HEK293T (cell line): ENCODE data around the gene RHOB.
"Not testable (repeated sequence)": the region's sequence is repeated elsewhere in the genome, so short reads cannot be mapped to it uniquely, and the experiment has no call there.

Experiments
- CTCF ChIA-PET: fragments of 350-600 bp; formaldehyde crosslinking; extraction: SDS; loops from one replicate; lab custom pipeline; 2021; ENCODE audit warnings: antibody characterized with exemption, inconsistent platforms; lab: Yijun Ruan, JAX
- POLR2A ChIA-PET: fragments of 350-600 bp; formaldehyde crosslinking; extraction: SDS; loops from one replicate; lab custom pipeline; 2020; ENCODE audit warnings: antibody characterized with exemption, inconsistent platforms; lab: Yijun Ruan, JAX
- DNase-seq: peaks from one replicate; pipeline ENCODE4 v3.0.0; 2012; ENCODE audit warnings: mixed read lengths; ENCODE audit errors: extremely low spot score
- ARNT ChIP-seq: fragments of 450-650 bp; IDR thresholded peaks from 2 replicates; pipeline ENCODE4 v1.6.1; 2017; ENCODE audit warnings: mild to moderate bottlenecking
- BHLHE40 ChIP-seq: fragments of 450-650 bp; IDR thresholded peaks from 2 replicates; pipeline ENCODE4 v1.6.1; 2016; ENCODE audit warnings: mild to moderate bottlenecking, moderate library complexity, borderline replicate concordance
- CTBP1 ChIP-seq: fragments of 450-650 bp; IDR thresholded peaks from 2 replicates; pipeline ENCODE4 v1.6.1; 2016; ENCODE audit warnings: borderline replicate concordance
- ELF4 ChIP-seq: fragments of 450-650 bp; IDR thresholded peaks from 2 replicates; pipeline ENCODE4 v1.6.1; 2017; ENCODE audit warnings: antibody characterized with exemption
- FOXA1 ChIP-seq: fragments of 450-650 bp; IDR thresholded peaks from 2 replicates; pipeline ENCODE4 v1.6.1; 2016; ENCODE audit warnings: mild to moderate bottlenecking
- FOXK2 ChIP-seq: fragments of 450-650 bp; IDR thresholded peaks from 2 replicates; pipeline ENCODE4 v1.6.1; 2016; ENCODE audit warnings: mild to moderate bottlenecking
- FOXM1 ChIP-seq: fragments of 450-650 bp; IDR thresholded peaks from 2 replicates; pipeline ENCODE4 v1.6.1; 2017; ENCODE audit warnings: mild to moderate bottlenecking, borderline replicate concordance
- HDGF ChIP-seq: fragments of 450-650 bp; IDR thresholded peaks from 2 replicates; pipeline ENCODE4 v1.6.1; 2017; ENCODE audit warnings: antibody characterized with exemption, borderline replicate concordance
- L3MBTL2 ChIP-seq: fragments of 450-650 bp; conservative IDR thresholded peaks from 2 replicates; pipeline ENCODE4 v1.6.1; 2016; ENCODE audit warnings: mild to moderate bottlenecking
- LEF1 ChIP-seq: fragments of 450-650 bp; IDR thresholded peaks from 2 replicates; pipeline ENCODE4 v1.6.1; 2017; ENCODE audit warnings: mild to moderate bottlenecking, borderline replicate concordance
- NFRKB ChIP-seq: fragments of 450-650 bp; IDR thresholded peaks from 2 replicates; pipeline ENCODE4 v1.6.1; 2016; ENCODE audit warnings: mild to moderate bottlenecking, moderate library complexity
- SP1 ChIP-seq: fragments of 450-650 bp; IDR thresholded peaks from 2 replicates; pipeline ENCODE4 v1.6.1; 2017
- SUZ12 ChIP-seq: fragments of 450-650 bp; IDR thresholded peaks from 2 replicates; pipeline ENCODE4 v1.6.1; 2016; ENCODE audit warnings: mild to moderate bottlenecking
- TARDBP ChIP-seq: fragments of 450-650 bp; IDR thresholded peaks from 2 replicates; pipeline ENCODE4 v1.6.1; 2016
- ZNF384 ChIP-seq: fragments of 450-650 bp; IDR thresholded peaks from 2 replicates; pipeline ENCODE4 v1.6.1; 2016
- TF ChIP-seq, protein P1 (sequence below): fragments of 450-650 bp; IDR thresholded peaks from 2 replicates; pipeline ENCODE4 v1.6.1; 2016

The RHOB gene

DNA sequence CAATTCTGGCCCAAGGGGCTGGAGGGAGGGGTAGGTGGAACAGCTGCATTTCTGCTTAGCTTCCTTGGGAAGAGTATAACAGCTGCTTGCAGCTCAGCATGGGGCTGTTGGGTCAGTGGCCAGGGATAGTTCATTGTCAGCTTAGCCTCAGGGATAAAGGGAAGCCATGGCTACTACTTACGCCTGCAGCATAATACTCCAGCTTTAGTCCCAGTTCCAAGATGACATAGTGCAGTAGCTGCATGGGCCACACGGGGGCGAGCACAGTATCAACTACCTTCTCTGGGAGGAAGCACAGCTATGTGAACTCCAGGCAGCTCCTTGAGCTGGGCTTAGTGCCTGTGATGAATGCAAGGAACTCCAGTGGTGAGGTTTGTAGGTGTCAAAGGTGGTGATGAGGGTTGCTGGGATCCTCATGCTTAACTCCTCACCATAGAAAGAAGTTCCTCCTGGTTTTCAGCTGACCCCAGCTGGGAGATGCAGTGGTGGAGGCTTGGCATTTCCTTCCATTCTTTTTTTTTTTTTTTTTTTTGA lies 35.4 kb upstream of the RHOB start:
- TF ChIP-seq ZNF384 (peak; percentile 75), HDGF (no peak)
- ChIA-PET POLR2A (interaction anchor here (1.5 to 2.4 kb wide), 2 partner anchors 36 to 38 kb away, joined by 7 to 14 read pairs; partner anchors contain the start of gene RHOB), CTCF (interaction anchor here (0.6 to 3.1 kb wide), 21 partner anchors 9 to 397 kb away, joined by 3 to 28 read pairs (median 4); no protein-coding TSS in a partner anchor)
- DNase-seq, result peak; percentile 78

DNA sequence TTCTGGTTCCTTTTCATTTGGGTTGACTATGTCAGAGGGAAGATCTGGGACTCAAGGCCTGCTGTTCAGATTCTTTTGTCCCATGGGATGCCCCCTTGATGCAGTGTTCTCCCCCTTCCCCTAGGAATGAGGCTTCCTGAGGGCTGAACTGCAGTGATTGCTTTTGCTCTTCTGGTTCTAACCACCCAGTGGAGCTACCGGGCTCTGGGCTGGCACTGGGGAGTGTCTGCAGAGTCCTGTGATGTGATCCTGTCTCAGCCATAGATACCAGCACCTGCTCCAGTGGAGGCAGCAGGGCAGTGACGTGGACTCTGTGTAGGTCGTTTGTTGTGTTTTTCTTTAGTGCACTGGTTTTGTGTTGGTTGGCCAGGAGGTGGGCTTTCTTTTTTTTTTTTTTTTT lies 32.1 kb upstream of the RHOB start:
- ChIA-PET POLR2A (interaction anchor here (1.3 kb wide), 1 partner anchor 32 kb away, joined by 6 read pairs; the partner anchor contains the start of gene RHOB), CTCF (interaction anchor here (0.6 to 1.2 kb wide), 3 partner anchors 22 to 247 kb away, joined by 3 to 4 read pairs (median 3); no protein-coding TSS in a partner anchor)
- TF ChIP-seq SUZ12, result no peak
- no peak for TF ChIP-seq BHLHE40
- TF ChIP-seq LEF1, result no peak
- TF ChIP-seq FOXA1, result no peak
- no peak for TF ChIP-seq HDGF
- TF ChIP-seq FOXK2, result no peak
- no peak for TF ChIP-seq TARDBP
- TF ChIP-seq L3MBTL2, result no peak
- TF ChIP-seq ARNT, result no peak
- TF ChIP-seq NFRKB, result no peak
- no peak for DNase-seq

- no peak for DNase-seq
- TF ChIP-seq LEF1, result no peak
- no peak for TF ChIP-seq ELF4
- TF ChIP-seq CTBP1, result no peak
- TF ChIP-seq ZNF384, result no peak
- TF ChIP-seq ARNT, result no peak
- TF ChIP-seq L3MBTL2, result no peak
- no peak for TF ChIP-seq BHLHE40
- TF ChIP-seq, protein P1, sequence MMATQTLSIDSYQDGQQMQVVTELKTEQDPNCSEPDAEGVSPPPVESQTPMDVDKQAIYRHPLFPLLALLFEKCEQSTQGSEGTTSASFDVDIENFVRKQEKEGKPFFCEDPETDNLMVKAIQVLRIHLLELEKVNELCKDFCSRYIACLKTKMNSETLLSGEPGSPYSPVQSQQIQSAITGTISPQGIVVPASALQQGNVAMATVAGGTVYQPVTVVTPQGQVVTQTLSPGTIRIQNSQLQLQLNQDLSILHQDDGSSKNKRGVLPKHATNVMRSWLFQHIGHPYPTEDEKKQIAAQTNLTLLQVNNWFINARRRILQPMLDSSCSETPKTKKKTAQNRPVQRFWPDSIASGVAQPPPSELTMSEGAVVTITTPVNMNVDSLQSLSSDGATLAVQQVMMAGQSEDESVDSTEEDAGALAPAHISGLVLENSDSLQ, result no peak
- no peak for TF ChIP-seq NFRKB
- TF ChIP-seq SUZ12, result no peak
- ChIA-PET POLR2A (interaction anchor here (1.3 kb wide), 1 partner anchor 32 kb away, joined by 6 read pairs; the partner anchor contains the start of gene RHOB), CTCF (interaction anchor here (0.7 kb wide), 1 partner anchor 40 kb away, joined by 3 read pairs; no protein-coding TSS in a partner anchor)
These were observed 31.4 kb upstream of the RHOB start for GRCh38 chr2:20415511-20415918.

DNA sequence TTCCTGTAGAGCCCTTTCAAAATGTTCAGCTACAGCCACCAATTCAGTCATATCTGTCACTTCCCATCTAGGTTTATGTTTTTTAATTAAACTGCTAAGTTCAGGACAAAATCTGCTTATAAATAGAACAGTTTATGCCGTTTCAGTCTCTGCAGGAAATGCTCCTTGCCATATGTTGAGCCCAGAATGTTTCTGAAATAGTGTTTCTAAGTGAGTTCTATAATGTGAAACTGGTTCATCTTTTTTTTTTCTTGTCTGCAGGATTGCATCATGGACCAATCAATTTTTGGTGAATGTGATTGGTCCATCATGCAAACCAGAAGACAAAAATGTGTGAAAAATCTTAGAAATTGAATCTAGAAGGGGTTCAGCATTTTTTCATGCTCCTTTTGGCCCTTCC lies 30.2 kb upstream of the RHOB start:
- DNase-seq, result no peak
- POLR2A ChIA-PET, result no interaction called here

GRCh38 chr2:20417230-20417821 lies 29.5 kb upstream of the RHOB start:
- CTCF ChIA-PET, POLR2A ChIA-PET, DNase-seq: not testable (repeated sequence)

More for the DNA sequence above, 30.2 kb upstream of the RHOB start:
- no peak for TF ChIP-seq SUZ12
- no peak for TF ChIP-seq ARNT
- CTCF ChIA-PET, result no interaction called here

DNA sequence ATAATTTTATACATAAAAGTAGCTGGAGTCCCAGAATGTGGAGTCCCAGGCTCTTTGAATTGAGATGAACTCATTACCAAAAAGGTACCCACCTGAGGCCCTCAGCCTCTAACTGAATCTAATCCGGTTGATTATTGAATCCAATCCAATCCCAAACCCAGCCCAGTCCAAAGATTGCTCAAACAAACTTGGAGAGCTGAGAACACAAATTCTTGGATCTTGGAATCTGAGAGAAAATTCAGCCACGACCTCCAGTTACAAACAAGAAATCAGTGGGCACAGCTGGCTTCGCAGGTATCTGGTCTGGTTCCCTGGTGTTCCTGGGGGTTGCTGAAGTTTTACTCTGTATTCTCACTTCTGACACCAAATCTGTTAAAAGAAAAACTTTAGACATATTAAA lies 28.4 kb upstream of the RHOB start:
- POLR2A ChIA-PET, result interaction anchor here (0.6 kb wide), 1 partner anchor 29 kb away, joined by 3 read pairs; no protein-coding TSS in a partner anchor
- DNase-seq, result no peak
- no peak for TF ChIP-seq ZNF384
- TF ChIP-seq FOXA1, result no peak
- TF ChIP-seq SUZ12, result no peak
- no peak for TF ChIP-seq ARNT
- TF ChIP-seq ELF4, result no peak
- no peak for TF ChIP-seq LEF1
- no peak for TF ChIP-seq FOXM1
- no peak for TF ChIP-seq L3MBTL2
- no peak for TF ChIP-seq SP1
- no peak for TF ChIP-seq HDGF
- TF ChIP-seq, protein P1, result no peak
- TF ChIP-seq FOXK2, result no peak
- TF ChIP-seq NFRKB, result no peak
- no peak for TF ChIP-seq CTBP1
- TF ChIP-seq TARDBP, result no peak
- no peak for TF ChIP-seq BHLHE40
- CTCF ChIA-PET, result interaction anchor here (0.6 kb wide), 1 partner anchor 117 kb away, joined by 3 read pairs; no protein-coding TSS in a partner anchor

DNA sequence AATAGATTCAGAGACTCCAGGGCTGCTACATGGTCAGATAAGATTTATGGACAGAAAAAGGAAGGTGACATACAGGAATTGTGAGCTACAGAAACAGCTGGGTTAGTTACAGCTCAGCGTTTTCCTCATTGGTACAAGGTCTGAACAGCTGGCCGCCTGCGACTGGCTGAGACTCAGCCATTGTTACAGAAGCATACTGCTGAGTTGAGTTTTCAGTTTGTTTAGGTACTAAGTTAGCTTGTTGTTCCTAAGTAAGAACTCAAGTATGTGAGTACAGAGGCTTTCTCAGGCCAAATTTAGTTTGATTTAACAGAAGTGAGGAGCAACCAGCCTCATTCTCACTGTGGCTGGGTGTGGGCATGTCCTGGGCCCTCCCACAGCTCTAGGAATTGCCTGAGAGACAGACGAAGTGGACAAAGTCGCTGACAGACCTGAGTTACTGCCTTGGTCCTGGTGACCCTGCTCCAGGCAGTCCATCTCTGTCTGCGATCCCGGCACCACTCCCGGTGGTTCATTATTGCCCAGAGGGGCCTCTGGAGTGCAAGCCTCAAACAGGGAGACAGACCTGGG lies 27.8 kb upstream of the RHOB start:
- DNase-seq, result no peak
- TF ChIP-seq, protein P1, result no peak
- TF ChIP-seq ZNF384, result no peak
- no peak for TF ChIP-seq ELF4
- TF ChIP-seq ARNT, result no peak
- TF ChIP-seq HDGF, result no peak
- TF ChIP-seq CTBP1, result no peak
- CTCF ChIA-PET, result interaction anchor here (0.6 kb wide), 1 partner anchor 117 kb away, joined by 3 read pairs; no protein-coding TSS in a partner anchor
- POLR2A ChIA-PET, result interaction anchor here (0.6 to 1.2 kb wide), 2 partner anchors 28 to 29 kb away, joined by 3 to 5 read pairs; partner anchors contain the start of gene RHOB
